Measurements from ENCODE around the gene TIGD2.

DNA sequence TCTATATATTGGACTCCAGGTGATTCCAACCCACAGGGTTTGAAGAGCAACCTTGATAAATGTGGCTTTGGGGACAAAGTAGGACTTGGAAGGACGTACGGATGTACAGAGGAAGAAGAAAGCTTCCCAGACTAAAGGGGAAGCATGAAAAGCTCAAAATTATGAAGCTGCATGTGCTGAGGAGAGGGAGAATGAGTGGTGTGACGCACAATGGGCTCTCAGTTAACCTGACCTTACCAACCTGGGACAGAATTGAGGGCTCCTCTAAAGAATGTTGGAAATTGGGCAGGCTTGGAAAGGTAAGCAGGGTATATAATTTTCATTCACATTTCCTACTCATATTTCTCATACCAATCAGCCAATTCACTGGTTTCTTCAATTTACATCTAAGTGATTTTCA is 10.5 kb upstream of the TIGD2 start:
- TF ChIP-seq, protein P1, sequence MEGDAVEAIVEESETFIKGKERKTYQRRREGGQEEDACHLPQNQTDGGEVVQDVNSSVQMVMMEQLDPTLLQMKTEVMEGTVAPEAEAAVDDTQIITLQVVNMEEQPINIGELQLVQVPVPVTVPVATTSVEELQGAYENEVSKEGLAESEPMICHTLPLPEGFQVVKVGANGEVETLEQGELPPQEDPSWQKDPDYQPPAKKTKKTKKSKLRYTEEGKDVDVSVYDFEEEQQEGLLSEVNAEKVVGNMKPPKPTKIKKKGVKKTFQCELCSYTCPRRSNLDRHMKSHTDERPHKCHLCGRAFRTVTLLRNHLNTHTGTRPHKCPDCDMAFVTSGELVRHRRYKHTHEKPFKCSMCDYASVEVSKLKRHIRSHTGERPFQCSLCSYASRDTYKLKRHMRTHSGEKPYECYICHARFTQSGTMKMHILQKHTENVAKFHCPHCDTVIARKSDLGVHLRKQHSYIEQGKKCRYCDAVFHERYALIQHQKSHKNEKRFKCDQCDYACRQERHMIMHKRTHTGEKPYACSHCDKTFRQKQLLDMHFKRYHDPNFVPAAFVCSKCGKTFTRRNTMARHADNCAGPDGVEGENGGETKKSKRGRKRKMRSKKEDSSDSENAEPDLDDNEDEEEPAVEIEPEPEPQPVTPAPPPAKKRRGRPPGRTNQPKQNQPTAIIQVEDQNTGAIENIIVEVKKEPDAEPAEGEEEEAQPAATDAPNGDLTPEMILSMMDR (conservative IDR thresholded peaks at IDR 0.05; ENCODE audit: low read length) = no peak
- TF ChIP-seq EZH2phosphoT487 (IDR thresholded peaks at IDR 0.05; ENCODE audit: borderline replicate concordance) = no peak

All from Loucy (cell line).